H1 (cell line): ENCODE measurements around the gene MAGI2. TPM values are rescaled to one million over a fixed set of nuclear protein-coding genes. Genes with fewer than 3 reads are reported as not detected.

ENCODE experiments used
- CTCF ChIA-PET: fragments of 300-600 bp; sonication (Branson Sonifier 250); formaldehyde crosslinking; loops from one replicate; lab custom pipeline; 2021; ENCODE audit not compliant: partially characterized antibody; lab: Charles Lee
- POLR2A ChIA-PET: fragments of 300-600 bp; sonication (Branson Sonifier 250); formaldehyde crosslinking; loops from one replicate; lab custom pipeline; 2021; ENCODE audit warnings: inconsistent platforms; ENCODE audit not compliant: partially characterized antibody; lab: Charles Lee
- DNase-seq, 2 experiments: peaks; one replicate each; pipeline versions ENCODE4 v3.0.0 to v3.0.0-alpha.2; 2010 to 2022; ENCODE audit warnings: low spot score in 2 of 2, low read depth in 1 of 2, mixed read lengths in 1 of 2
- FAIRE-seq: peaks from 2 replicates; lab custom pipeline; 2011; peaks lifted over from hg19 to GRCh38; lab: Jason Lieb, UNC
- H2AFZ ChIP-seq: 2 replicates; pipeline ENCODE4 v1.8.1; 2012; ENCODE audit warnings: low read length, inconsistent platforms
- H2AK5ac ChIP-seq: 2 replicates; pipeline ENCODE4 v1.6.1; 2013; ENCODE audit warnings: low read depth, low read length
- H2BK120ac ChIP-seq: replicated peaks from 2 replicates; pipeline ENCODE3; 2013; ENCODE audit warnings: low read depth, low read length, inconsistent platforms
- H2BK12ac ChIP-seq: 2 replicates; pipeline ENCODE4 v1.6.1; 2013; ENCODE audit warnings: low read depth, low read length
- H2BK15ac ChIP-seq: 2 replicates; pipeline ENCODE4 v1.6.1; 2013; ENCODE audit warnings: low read length
- H2BK20ac ChIP-seq: 2 replicates; pipeline ENCODE4 v1.6.1; 2013; ENCODE audit warnings: low read length
- H2BK5ac ChIP-seq: 2 replicates; pipeline ENCODE4 v1.6.1; 2013; ENCODE audit warnings: low read depth, low read length
- H3K14ac ChIP-seq: 2 replicates; pipeline ENCODE4 v1.6.1; 2013; ENCODE audit warnings: inconsistent platforms; ENCODE audit not compliant: insufficient read length
- H3K18ac ChIP-seq: 2 replicates; pipeline ENCODE4 v1.6.1; 2013; ENCODE audit warnings: low read length; ENCODE audit errors: extremely low read depth
- H3K23ac ChIP-seq: 2 replicates; pipeline ENCODE4 v1.6.1; 2013; ENCODE audit warnings: inconsistent platforms; ENCODE audit not compliant: insufficient read length
- H3K23me2 ChIP-seq: 2 replicates; pipeline ENCODE4 v1.6.1; 2013; ENCODE audit warnings: low read depth, low read length
- H3K27ac ChIP-seq: 2 replicates; pipeline ENCODE4 v1.6.1; 2011; ENCODE audit warnings: low read depth, low read length, inconsistent platforms
- H3K27me3 ChIP-seq, 4 experiments: replicated peaks in 1 of 4; 1 replicate in 1 of 4; 2 replicates in 3 of 4; pipeline versions ENCODE4 v1.6.1 to v1.8.1; 2011 to 2013; ENCODE audit warnings: low read length in 3 of 4, mild to moderate bottlenecking in 3 of 4, inconsistent platforms in 2 of 4, mixed read lengths in 2 of 4, moderate library complexity in 1 of 4; ENCODE audit not compliant: control insufficient read depth in 3 of 4, insufficient read depth in 3 of 4; ENCODE audit errors: extremely low read depth in 1 of 4
- H3K36me3 ChIP-seq, 4 experiments: 2 replicates each; pipeline versions ENCODE4 v1.6.1 to v1.8.1; 2011 to 2013; ENCODE audit warnings: mild to moderate bottlenecking in 4 of 4, low read length in 3 of 4, moderate library complexity in 2 of 4, control low read depth in 1 of 4, inconsistent platforms in 1 of 4; ENCODE audit not compliant: insufficient read depth in 4 of 4, control insufficient read depth in 2 of 4
- H3K4ac ChIP-seq: replicated peaks from 2 replicates; pipeline ENCODE3; 2013; ENCODE audit warnings: low read length, low read depth, mixed read lengths, inconsistent platforms; ENCODE audit not compliant: insufficient read length
- H3K4me1 ChIP-seq, 4 experiments: replicated peaks in 1 of 4; 1 replicate in 1 of 4; 2 replicates in 3 of 4; pipeline versions ENCODE4 v1.6.1 to v1.8.1; 2011 to 2013; ENCODE audit warnings: low read length in 3 of 4, inconsistent platforms in 2 of 4, mixed read lengths in 1 of 4; ENCODE audit not compliant: insufficient read depth in 4 of 4, control insufficient read depth in 3 of 4
- H3K4me2 ChIP-seq, 2 experiments: 2 replicates each; pipeline versions ENCODE4 v1.6.1 to v1.8.1; 2011 to 2013; ENCODE audit warnings: low read depth in 2 of 2, low read length in 2 of 2, control low read depth in 1 of 2, inconsistent platforms in 1 of 2, mild to moderate bottlenecking in 1 of 2; ENCODE audit not compliant: insufficient read depth in 1 of 2
- H3K4me3 ChIP-seq, 4 experiments: fragments of 200-600, 300-600 bp in 1 of 4; sonication (generic), shearing (Covaris generic), sonication (Bioruptor Twin) in 1 of 4; 2 replicates each; pipeline versions ENCODE4 v1.5.1 to v1.8.1; 2011 to 2016; ENCODE audit warnings: low read length in 4 of 4, low read depth in 3 of 4, control low read depth in 2 of 4, inconsistent platforms in 2 of 4, mild to moderate bottlenecking in 2 of 4, mixed read lengths in 1 of 4, moderate library complexity in 1 of 4; ENCODE audit not compliant: insufficient read depth in 2 of 4; ENCODE audit errors: extremely low read depth in 1 of 4
- H3K56ac ChIP-seq: replicated peaks from 2 replicates; pipeline ENCODE3; 2013; ENCODE audit warnings: low read depth, mild to moderate bottlenecking, mixed read lengths, low read length, inconsistent platforms; ENCODE audit not compliant: insufficient read length
- H3K79me1 ChIP-seq: 2 replicates; pipeline ENCODE4 v1.6.1; 2013; ENCODE audit warnings: low read depth, low read length, control low read depth
- H3K79me2 ChIP-seq, 2 experiments: 2 replicates each; pipeline versions ENCODE4 v1.6.1 to v1.8.1; 2012 to 2013; ENCODE audit warnings: low read length in 2 of 2, mild to moderate bottlenecking in 2 of 2, inconsistent platforms in 1 of 2; ENCODE audit not compliant: insufficient read depth in 2 of 2, control insufficient read depth in 1 of 2
- H3K9ac ChIP-seq, 4 experiments: replicated peaks in 1 of 4; 1 replicate in 1 of 4; 2 replicates in 3 of 4; pipeline versions ENCODE4 v1.6.1 to v1.8.1; 2011 to 2013; ENCODE audit warnings: low read depth in 3 of 4, low read length in 3 of 4, control low read depth in 2 of 4, mild to moderate bottlenecking in 2 of 4, moderate library complexity in 2 of 4, inconsistent platforms in 1 of 4; ENCODE audit errors: extremely low read depth in 1 of 4
- H3K9me3 ChIP-seq, 2 experiments: 2 replicates each; pipeline versions ENCODE4 v1.6.1 to v1.8.1; 2012 to 2013; ENCODE audit warnings: mild to moderate bottlenecking in 2 of 2, moderate library complexity in 2 of 2, control low read depth in 1 of 2, inconsistent platforms in 1 of 2, low read depth in 1 of 2, low read length in 1 of 2, mixed read lengths in 1 of 2; ENCODE audit not compliant: insufficient read depth in 2 of 2
- H4K20me1 ChIP-seq, 2 experiments: replicated peaks in 1 of 2; 2 replicates each; pipeline versions ENCODE3 to v1.8.1; 2011 to 2013; ENCODE audit warnings: inconsistent platforms in 2 of 2, low read length in 2 of 2, mild to moderate bottlenecking in 1 of 2; ENCODE audit not compliant: insufficient read depth in 2 of 2, control insufficient read depth in 1 of 2
- H4K5ac ChIP-seq: 2 replicates; pipeline ENCODE4 v1.6.1; 2013; ENCODE audit warnings: low read length, low read depth, mixed read lengths, inconsistent platforms; ENCODE audit not compliant: insufficient read length
- H4K8ac ChIP-seq: 2 replicates; pipeline ENCODE4 v1.8.0; 2013; ENCODE audit warnings: mild to moderate bottlenecking, moderate library complexity, low read length, inconsistent platforms; ENCODE audit not compliant: insufficient read depth; ENCODE audit errors: extremely low read depth
- H4K91ac ChIP-seq: replicated peaks from 2 replicates; pipeline ENCODE3; 2013; ENCODE audit warnings: low read length, mixed read lengths, inconsistent platforms; ENCODE audit not compliant: insufficient read length
- ATF2 ChIP-seq: IDR thresholded peaks from 2 replicates; pipeline ENCODE4 v1.6.1; 2012; ENCODE audit warnings: low read length, inconsistent platforms
- RNF2 ChIP-seq: fragments of 200-900, 300-1000 bp; sonication (generic); IDR thresholded peaks from 2 replicates; pipeline ENCODE4 v1.7.1; 2016; ENCODE audit warnings: borderline replicate concordance, low read depth, mild to moderate bottlenecking, antibody characterized with exemption, low read length; ENCODE audit not compliant: poor library complexity, severe bottlenecking; ENCODE audit errors: missing control alignments
- SIN3A ChIP-seq, 2 experiments: IDR thresholded peaks in 1 of 2; conservative IDR thresholded peaks in 1 of 2; 2 replicates each; pipeline ENCODE4 v1.6.1; 2011 to 2012; ENCODE audit warnings: low read length in 2 of 2, improper control_type of control experiment in 1 of 2, low read depth in 1 of 2, mild to moderate bottlenecking in 1 of 2
- TAF1 ChIP-seq: IDR thresholded peaks from 2 replicates; pipeline ENCODE4 v1.6.1; 2011; ENCODE audit warnings: mild to moderate bottlenecking, low read depth, low read length
- TCF12 ChIP-seq: IDR thresholded peaks from 2 replicates; pipeline ENCODE4 v1.6.1; 2011; ENCODE audit warnings: low read depth, mild to moderate bottlenecking, low read length
- polyA plus RNA-seq, 7 experiments: library from polyadenylated mRNA; depleted of rRNA in 3 of 7; stranded (reverse) in 5 of 7; unstranded in 2 of 7; fragments of >200 nt in 5 of 7; fragments of 200-250 nt in 2 of 7; gene quantifications; 1 replicate in 5 of 7; 2 replicates in 1 of 7; 4 replicates in 1 of 7; pipeline versions ENCODE4 v1.2.1 to v1.2.3, GENCODE V29; 2011 to 2013; ENCODE audit warnings: missing spikeins in 2 of 7, mixed read lengths in 2 of 7
- total RNA-seq: library from RNA; stranded (reverse); fragmentation: NEBNext Ultra II Directional; extraction: Animal tissue kit (Norgen Biotek cat#: 25700); gene quantifications from 2 replicates; pipeline ENCODE4 v1.2.1, GENCODE V29; 2021

The MAGI2 gene
- total and polyA plus RNA-seq, 2 of the 8 experiments (the other 6 are each of a cell fraction or from before 2014, with no cell fraction given), result 6.0 to 27.3 TPM

DNA sequence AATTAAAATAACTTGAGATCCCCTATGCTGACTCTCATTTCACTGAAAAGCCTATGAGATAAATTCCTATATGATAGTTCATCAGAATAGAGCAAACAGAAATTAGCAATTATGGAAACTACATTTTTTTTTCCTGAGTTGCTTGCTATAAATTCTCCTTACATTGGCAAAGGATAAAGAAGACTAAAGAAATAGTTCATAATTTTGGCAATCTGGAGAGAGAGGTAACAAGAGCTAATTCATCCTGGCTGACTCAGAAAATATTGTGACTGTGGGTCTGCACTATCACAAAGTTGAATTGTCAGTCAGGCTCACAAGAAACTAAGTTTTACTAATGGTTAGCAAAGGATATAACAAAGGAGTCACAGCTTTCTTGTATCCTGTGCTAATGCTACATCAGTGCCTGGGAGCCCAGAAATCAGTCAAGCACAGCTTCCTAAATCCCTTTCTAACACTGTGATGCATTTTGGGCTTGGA is 483.0 kb downstream of the MAGI2 start:
- H3K4ac ChIP-seq, result no peak overlapping the region
- H4K8ac ChIP-seq, result no peak overlapping the region
- H2BK120ac ChIP-seq, result no peak overlapping the region
- CTCF ChIA-PET, result interaction anchor here (0.7 kb wide), 1 partner anchor 24 kb away, joined by 3 read pairs; no protein-coding TSS in a partner anchor
- DNase-seq, result no peak
- H3K23me2 ChIP-seq, result no peaks in the 10 kb centered on the region
- H3K14ac ChIP-seq, result no peak overlapping the region
- no peak overlapping the region for H3K56ac ChIP-seq
- no peak overlapping the region for H3K18ac ChIP-seq
- no peak overlapping the region for H2BK5ac ChIP-seq
- H3K36me3 ChIP-seq, result no peaks in the 10 kb centered on the region
- no peak overlapping the region for H2AK5ac ChIP-seq
- no peak overlapping the region for H3K9ac ChIP-seq
- H3K4me3 ChIP-seq, result no peak overlapping the region
- no peak overlapping the region for H3K23ac ChIP-seq
- peak; percentile 76 for FAIRE-seq
- no peaks in the 10 kb centered on the region for H3K79me1 ChIP-seq
- POLR2A ChIA-PET, result no interaction called here
- H3K27ac ChIP-seq, result no peak overlapping the region
- H3K79me2 ChIP-seq, result no peaks in the 10 kb centered on the region
- no peak for TF ChIP-seq SIN3A (conservative IDR thresholded peaks at IDR 0.05 in 1 of 2, IDR thresholded peaks at IDR 0.05 in 1 of 2; ENCODE audit: low read depth in 1 of 2, low read length in 2 of 2)
- no peak for TF ChIP-seq TAF1
- no peak for TF ChIP-seq ATF2
- no peak for TF ChIP-seq TCF12
- no peak for TF ChIP-seq RNF2
- TF ChIP-seq, all 59 proteins: peak for 0
- no peak overlapping the region for H2BK15ac ChIP-seq
- peak overlapping the region; percentile 43; the same call in 1 of the 2 replicates for H2AFZ ChIP-seq
- no peak overlapping the region for H2BK12ac ChIP-seq
- peaks cover 0 to 8% (median 3%) of the 10 kb centered on the region in 4 experiments; a peak in 5 of 7 replicates for H3K4me1 ChIP-seq
- H2BK20ac ChIP-seq, result no peak overlapping the region
- no peaks in the 10 kb centered on the region for H4K20me1 ChIP-seq
- no peak overlapping the region for H3K4me2 ChIP-seq
- no peaks in the 10 kb centered on the region for H3K27me3 ChIP-seq
- no peak overlapping the region for H4K5ac ChIP-seq
- no peak overlapping the region for H4K91ac ChIP-seq
- H3K9me3 ChIP-seq, result no peaks in the 10 kb centered on the region
